HCT116 (cell line): Measurements from ENCODE around the gene FBXO24. TPM values are rescaled to one million over a fixed set of nuclear protein-coding genes. Genes with fewer than 3 reads are reported as not detected.
A peak's percentile ranks its signal among the peaks of the same experiment; 100 is the strongest.

ENCODE experiments used
- ATAC-seq: fragments of 200-7000 bp; cut with Tn5 transposase; 2 replicates; pipeline ENCODE4 v1.9.1; 2020; ENCODE audit warnings: mild to moderate bottlenecking, moderate library complexity
- BruUV-seq: library from RNA; stranded (reverse); fragments of 400-500 nt; replicated peaks from 2 replicates; lab custom pipeline; 2021; lab: Mats Ljungman, UMichigan
- CTCF ChIA-PET: fragments of 300-600 bp; sonication (Branson Sonifier 250); formaldehyde crosslinking; loops from one replicate; lab custom pipeline; 2021; ENCODE audit warnings: antibody characterized with exemption; lab: Charles Lee
- POLR2A ChIA-PET: fragments of 300-600, 350-600 bp; sonication (Branson Sonifier 250); formaldehyde crosslinking; loops from one replicate; lab custom pipeline; 2021; ENCODE audit warnings: antibody characterized with exemption; lab: Charles Lee
- RAD21 ChIA-PET, 2 experiments: fragments of 300-600 bp; sonication (Branson Sonifier 250); formaldehyde crosslinking; loops; one replicate each; lab custom pipeline; 2023; ENCODE audit warnings: low total read pairs in 2 of 2; ENCODE audit not compliant: uncharacterized antibody in 2 of 2, unreplicated experiment in 2 of 2, low non-redundant PET in 1 of 2; lab: Charles Lee
- DNase-seq: peaks from one replicate; pipeline ENCODE4 v3.0.0-alpha.2; 2010; ENCODE audit warnings: low read depth, low spot score
- H2AFZ ChIP-seq: fragments of 200-600 bp; shearing (Covaris generic), sonication (generic); 2 replicates; pipeline ENCODE4 v1.6.1; 2017; ENCODE audit warnings: low read depth, mixed run types, mixed read lengths, antibody characterized with exemption, low read length; ENCODE audit not compliant: poor library complexity, severe bottlenecking
- H3K27ac ChIP-seq: 2 replicates; pipeline ENCODE4 v1.5.1; 2012; ENCODE audit warnings: low read depth, low read length
- H3K27me3 ChIP-seq: fragments of 200-600 bp; sonication (generic); 2 replicates; pipeline ENCODE4 v1.6.1; 2016; ENCODE audit warnings: mixed run types, low read length, mixed read lengths; ENCODE audit not compliant: insufficient read depth
- H3K36me3 ChIP-seq, 2 experiments: fragments of 200-500 bp in 1 of 2; fragments of 200-600 bp in 1 of 2; sonication (Bioruptor generic) in 1 of 2; sonication (generic) in 1 of 2; 2 replicates each; pipeline versions ENCODE4 v1.5.1 to v1.6.1; 2014 to 2016; ENCODE audit warnings: low read length in 2 of 2, inconsistent platforms in 1 of 2, mixed read lengths in 1 of 2, mixed run types in 1 of 2; ENCODE audit not compliant: insufficient read depth in 2 of 2, control insufficient read depth in 1 of 2
- H3K4me1 ChIP-seq, 2 experiments: fragments of 200-600 bp in 1 of 2; sonication (generic) in 1 of 2; 2 replicates each; pipeline versions ENCODE4 v1.5.1 to v1.6.1; 2012 to 2017; ENCODE audit warnings: low read length in 2 of 2, inconsistent platforms in 1 of 2, mild to moderate bottlenecking in 1 of 2, mixed read lengths in 1 of 2, mixed run types in 1 of 2, moderate library complexity in 1 of 2; ENCODE audit not compliant: insufficient read depth in 2 of 2, control insufficient read depth in 1 of 2
- H3K4me2 ChIP-seq: fragments of 200-600 bp; sonication (generic); 2 replicates; pipeline ENCODE4 v1.6.1; 2017; ENCODE audit warnings: mixed run types, low read length, mixed read lengths
- H3K4me3 ChIP-seq, 2 experiments: fragments of 200-600 bp in 1 of 2; sonication (generic) in 1 of 2; replicated peaks in 1 of 2; 2 replicates each; pipeline ENCODE4 v1.5.1; 2011 to 2016; ENCODE audit warnings: low read length in 2 of 2, control low read depth in 1 of 2, low read depth in 1 of 2, mild to moderate bottlenecking in 1 of 2, mixed read lengths in 1 of 2, mixed run types in 1 of 2
- H3K79me2 ChIP-seq: fragments of 200-600 bp; sonication (generic); 2 replicates; pipeline ENCODE4 v1.6.1; 2017; ENCODE audit warnings: mild to moderate bottlenecking, mixed run types, low read length, moderate library complexity, mixed read lengths; ENCODE audit not compliant: insufficient read depth
- H3K9ac ChIP-seq: fragments of 200-600 bp; sonication (generic); 2 replicates; pipeline ENCODE4 v1.6.1; 2016; ENCODE audit warnings: low read length, mixed read lengths
- H3K9me2 ChIP-seq: fragments of 200-600 bp; sonication (generic), shearing (Covaris generic); 2 replicates; pipeline ENCODE4 v1.6.1; 2017; ENCODE audit warnings: mixed run types, mild to moderate bottlenecking, moderate library complexity; ENCODE audit not compliant: insufficient read depth
- H3K9me3 ChIP-seq, 2 experiments: fragments of 200-500 bp in 1 of 2; fragments of 200-600 bp in 1 of 2; sonication (Bioruptor generic) in 1 of 2; sonication (generic) in 1 of 2; 2 replicates each; pipeline ENCODE4 v1.6.1; 2014 to 2017; ENCODE audit warnings: low read length in 2 of 2, mixed read lengths in 2 of 2, inconsistent platforms in 1 of 2, low read depth in 1 of 2, mild to moderate bottlenecking in 1 of 2, mixed run types in 1 of 2, moderate library complexity in 1 of 2; ENCODE audit not compliant: control insufficient read depth in 1 of 2, insufficient read depth in 1 of 2
- H4K20me1 ChIP-seq: fragments of 200-600 bp; sonication (generic), shearing (Covaris generic); 2 replicates; pipeline ENCODE4 v1.6.1; 2017; ENCODE audit warnings: mixed run types, mild to moderate bottlenecking, moderate library complexity; ENCODE audit not compliant: insufficient read depth
- ELF1 ChIP-seq: IDR thresholded peaks from 2 replicates; pipeline ENCODE4 v1.6.1; 2012; ENCODE audit warnings: low read depth, borderline replicate concordance
- EZH2 ChIP-seq: fragments of 200-600 bp; sonication (generic); IDR thresholded peaks from 2 replicates; pipeline ENCODE4 v1.6.1; 2017; ENCODE audit warnings: antibody characterized with exemption, mixed run types
- EZH2phosphoT487 ChIP-seq: fragments of 200-600 bp; IDR thresholded peaks from 2 replicates; pipeline ENCODE4 v1.6.1; 2018; ENCODE audit warnings: antibody characterized with exemption, borderline replicate concordance
- FOSL1 ChIP-seq: IDR thresholded peaks from 2 replicates; pipeline ENCODE4 v1.6.1; 2012; ENCODE audit warnings: low read depth
- JUND ChIP-seq: IDR thresholded peaks from 2 replicates; pipeline ENCODE4 v1.6.1; 2012
- POLR2A ChIP-seq: IDR thresholded peaks from 2 replicates; pipeline ENCODE4 v1.7.0; 2011; ENCODE audit warnings: borderline replicate concordance; ENCODE audit not compliant: insufficient read depth, insufficient read length; ENCODE audit errors: extremely low read depth
- SIN3A ChIP-seq: IDR thresholded peaks from 2 replicates; pipeline ENCODE4 v1.6.1; 2012; ENCODE audit warnings: low read depth
- SP1 ChIP-seq: IDR thresholded peaks from 2 replicates; pipeline ENCODE4 v1.6.1; 2012; ENCODE audit warnings: low read depth
- SRF ChIP-seq: IDR thresholded peaks from 2 replicates; pipeline ENCODE4 v1.6.1; 2012; ENCODE audit warnings: low read depth
- ZFX ChIP-seq: fragments of 450-650 bp; IDR thresholded peaks from 2 replicates; pipeline ENCODE4 v1.6.1; 2017
- ZNF274 ChIP-seq: fragments of 200-500 bp; sonication (Bioruptor generic); IDR thresholded peaks from 2 replicates; pipeline ENCODE4 v1.6.1; 2014; ENCODE audit warnings: mild to moderate bottlenecking, low read depth, low read length, inconsistent platforms
- intact Hi-C: fragments of 100-400 bp; cut with micrococcal nuclease; formaldehyde crosslinking; loops from 2 replicates; pipeline ENCODE4 v1.10.0; 2022
- total RNA-seq: library from RNA; stranded (reverse); gene quantifications from one replicate; pipeline ENCODE4 v1.2.1, GENCODE V29; 2021; ENCODE audit not compliant: unreplicated experiment
- TF ChIP-seq, protein P1 (sequence below): IDR thresholded peaks from 2 replicates; pipeline ENCODE4 v1.6.1; 2012
- TF ChIP-seq, protein P2 (sequence below): IDR thresholded peaks from 2 replicates; pipeline ENCODE4 v1.6.1; 2011; ENCODE audit warnings: mild to moderate bottlenecking, low read length, moderate library complexity; ENCODE audit not compliant: insufficient replicate concordance; ENCODE audit errors: extremely low read depth

Gene FBXO24
- total RNA-seq, 1 experiment from 2014 or later = 2.1 TPM

DNA sequence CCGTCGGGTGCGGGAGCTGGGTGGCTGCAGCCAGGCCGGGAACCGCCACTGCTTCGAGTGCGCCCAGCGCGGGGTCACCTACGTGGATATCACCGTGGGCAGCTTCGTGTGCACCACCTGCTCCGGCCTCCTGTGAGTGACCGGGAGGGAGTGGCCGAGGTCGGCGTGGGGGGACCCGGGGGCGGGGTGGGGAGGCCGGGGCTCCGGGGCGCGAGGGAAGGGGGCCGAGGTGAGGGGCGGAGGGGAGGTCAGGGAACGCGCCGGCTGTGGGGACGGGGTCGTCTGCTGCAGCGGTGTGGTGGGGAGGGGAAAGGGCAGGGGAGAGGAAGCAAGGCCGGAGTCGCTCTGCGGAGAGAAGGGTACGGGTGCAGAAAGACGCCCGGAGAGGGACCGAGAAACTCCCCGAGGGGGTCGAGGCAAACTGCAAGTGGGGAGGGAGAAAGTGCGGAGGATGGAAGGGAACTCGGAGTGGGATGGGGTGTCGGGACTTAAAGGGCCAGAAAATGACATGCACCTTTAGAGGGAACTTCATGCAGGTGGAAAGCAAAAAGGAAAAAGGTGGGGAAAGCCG is 46.6 kb upstream of the FBXO24 start:
- no peak overlapping the region for H2AFZ ChIP-seq
- DNase-seq (no peak), ATAC-seq (no peak)
- H3K27ac ChIP-seq = peak overlapping the region; percentile 42; the same call in 1 of the 2 replicates
- no TSS peak for BruUV-seq
- H3K27me3 ChIP-seq = no peaks in the 10 kb centered on the region
- ChIA-PET CTCF (interaction anchor here (0.6 to 1.2 kb wide), 4 partner anchors 20 to 256 kb away, joined by 3 to 4 read pairs (median 3); partner anchors contain the start of gene FBXO24), POLR2A (interaction anchor here (1.0 to 1.4 kb wide), 2 partner anchors 47 to 110 kb away, joined by 3 to 5 read pairs; partner anchors contain the start of genes FBXO24, MEPCE and ZCWPW1), RAD21 (interaction anchor here in 1 of 2 experiments (1.1 kb wide), 1 partner anchor 20 kb away, joined by 4 read pairs; no protein-coding TSS in a partner anchor)
- H3K9me3 ChIP-seq = no peaks in the 10 kb centered on the region
- intact Hi-C loops = no loop called here
- H3K4me2 ChIP-seq = peak overlapping the region; percentile 95
- peak overlapping the region; percentile 76 for H3K9ac ChIP-seq
- H3K4me3 ChIP-seq = peak overlapping the region; percentile 58 to 77
- no peaks in the 10 kb centered on the region for H4K20me1 ChIP-seq
- TF ChIP-seq FOSL1 = no peak
- TF ChIP-seq ELF1 = no peak
- peak; percentile 32; the same call in 1 of the 2 replicates for TF ChIP-seq ZFX
- TF ChIP-seq SRF = no peak
- no peak for TF ChIP-seq ZNF274
- TF ChIP-seq JUND = no peak
- no peak for TF ChIP-seq POLR2A
- no peak for TF ChIP-seq EZH2
- H3K79me2 ChIP-seq = peaks cover 16% of the 10 kb centered on the region; the same call in 1 of the 2 replicates
- no peaks in the 10 kb centered on the region for H3K9me2 ChIP-seq
- H3K4me1 ChIP-seq = peaks cover 24 to 32% of the 10 kb centered on the region in 2 experiments
- no peaks in the 10 kb centered on the region for H3K36me3 ChIP-seq

DNA sequence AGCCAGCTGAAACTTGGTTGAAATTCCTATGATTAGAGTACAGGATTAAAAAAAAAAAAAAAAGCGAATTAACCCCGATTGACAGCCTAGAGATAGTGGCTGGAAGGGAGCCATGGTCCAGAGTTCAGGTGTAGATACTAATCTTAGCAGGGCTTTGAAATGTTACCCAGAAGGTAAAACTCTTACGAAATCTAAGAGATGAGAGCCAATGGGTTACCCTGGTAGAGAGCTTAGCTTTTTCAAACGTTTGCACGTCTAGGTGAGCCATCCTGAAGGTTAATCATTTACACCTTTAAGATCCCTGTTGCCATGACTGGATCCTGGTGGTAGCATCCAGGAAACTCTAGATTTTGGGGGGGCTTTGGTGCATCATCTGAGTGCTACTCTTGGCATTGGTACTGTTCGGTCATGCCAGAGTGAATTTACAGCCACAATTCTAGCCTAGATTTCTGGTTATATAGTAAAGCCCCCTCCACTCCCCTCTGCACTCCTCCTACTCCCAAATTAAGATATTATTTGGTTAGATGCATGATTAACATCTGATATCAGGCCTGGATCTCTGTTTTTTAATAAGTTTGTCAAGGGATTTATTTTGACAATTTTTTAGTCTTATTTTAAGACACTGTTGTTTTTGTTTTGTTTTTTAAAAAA is 45.9 kb upstream of the FBXO24 start:
- ChIA-PET RAD21 (no interaction called here), CTCF (no interaction called here), POLR2A (no interaction called here)
- ATAC-seq = no peak
- Histone ChIP-seq H3K9me3 (no peaks in the 10 kb centered on the region), H3K9ac (peak overlapping the region; percentile 76), H3K9me2 (no peaks in the 10 kb centered on the region), H3K4me1 (peaks cover 29 to 39% of the 10 kb centered on the region in 2 experiments), H3K4me2 (peak overlapping the region; percentile 95), H3K27me3 (no peaks in the 10 kb centered on the region), H3K27ac (no peak overlapping the region), H3K4me3 (peak overlapping the region; percentile 58 to 77), H2AFZ (no peak overlapping the region), H4K20me1 (no peaks in the 10 kb centered on the region), H3K79me2 (peaks cover 16% of the 10 kb centered on the region; the same call in 1 of the 2 replicates), H3K36me3 (no peaks in the 10 kb centered on the region)
- intact Hi-C loops = no loop called here
- DNase-seq = no peak
- TSS peak; percentile 48 for BruUV-seq
- TF ChIP-seq SRF (no peak), EZH2 (no peak), EZH2phosphoT487 (no peak), SIN3A (no peak), ZNF274 (no peak), FOSL1 (no peak), JUND (no peak), ELF1 (no peak), ZFX (no peak), SP1 (no peak)
- TF ChIP-seq, protein P1, sequence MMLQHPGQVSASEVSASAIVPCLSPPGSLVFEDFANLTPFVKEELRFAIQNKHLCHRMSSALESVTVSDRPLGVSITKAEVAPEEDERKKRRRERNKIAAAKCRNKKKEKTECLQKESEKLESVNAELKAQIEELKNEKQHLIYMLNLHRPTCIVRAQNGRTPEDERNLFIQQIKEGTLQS = no peak
- TF ChIP-seq, protein P2, sequence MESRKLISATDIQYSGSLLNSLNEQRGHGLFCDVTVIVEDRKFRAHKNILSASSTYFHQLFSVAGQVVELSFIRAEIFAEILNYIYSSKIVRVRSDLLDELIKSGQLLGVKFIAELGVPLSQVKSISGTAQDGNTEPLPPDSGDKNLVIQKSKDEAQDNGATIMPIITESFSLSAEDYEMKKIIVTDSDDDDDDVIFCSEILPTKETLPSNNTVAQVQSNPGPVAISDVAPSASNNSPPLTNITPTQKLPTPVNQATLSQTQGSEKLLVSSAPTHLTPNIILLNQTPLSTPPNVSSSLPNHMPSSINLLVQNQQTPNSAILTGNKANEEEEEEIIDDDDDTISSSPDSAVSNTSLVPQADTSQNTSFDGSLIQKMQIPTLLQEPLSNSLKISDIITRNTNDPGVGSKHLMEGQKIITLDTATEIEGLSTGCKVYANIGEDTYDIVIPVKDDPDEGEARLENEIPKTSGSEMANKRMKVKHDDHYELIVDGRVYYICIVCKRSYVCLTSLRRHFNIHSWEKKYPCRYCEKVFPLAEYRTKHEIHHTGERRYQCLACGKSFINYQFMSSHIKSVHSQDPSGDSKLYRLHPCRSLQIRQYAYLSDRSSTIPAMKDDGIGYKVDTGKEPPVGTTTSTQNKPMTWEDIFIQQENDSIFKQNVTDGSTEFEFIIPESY = no peak
